A673 (cell line): ENCODE data around the gene MMD2. TPM values are rescaled to one million over a fixed set of nuclear protein-coding genes. Genes with fewer than 3 reads are reported as not detected.

ENCODE experiments used
- BruUV-seq: library from RNA; stranded (reverse); fragments of 400-500 nt; replicated peaks from 2 replicates; lab custom pipeline; 2021; lab: Mats Ljungman, UMichigan
- CTCF ChIA-PET: fragments of 300-600 bp; sonication (Branson Sonifier 250); formaldehyde crosslinking; loops from one replicate; lab custom pipeline; 2022; ENCODE audit warnings: antibody characterized with exemption; lab: Charles Lee
- POLR2A ChIA-PET: fragments of 300-600 bp; sonication (Branson Sonifier 250); formaldehyde crosslinking; loops from one replicate; lab custom pipeline; 2022; ENCODE audit warnings: antibody characterized with exemption; ENCODE audit not compliant: low non-redundant PET; lab: Charles Lee
- DNase-seq: peaks from one replicate; pipeline ENCODE4 v3.0.0-alpha.2; 2015; ENCODE audit warnings: low spot score
- H3K27ac ChIP-seq: fragments of 200-600 bp; sonication (generic); 2 replicates; pipeline ENCODE4 v1.5.1; 2016; ENCODE audit warnings: mixed run types, low read depth, mild to moderate bottlenecking, mixed read lengths, antibody characterized with exemption, low read length; ENCODE audit not compliant: poor library complexity, severe bottlenecking
- H3K27me3 ChIP-seq: fragments of 200-600 bp; sonication (generic); replicated peaks from 2 replicates; pipeline ENCODE4 v1.6.1; 2017; ENCODE audit warnings: mixed run types, low read depth, mild to moderate bottlenecking, mixed read lengths, antibody characterized with exemption, low read length; ENCODE audit not compliant: insufficient read depth, poor library complexity
- H3K36me3 ChIP-seq: fragments of 200-600 bp; sonication (generic); 2 replicates; pipeline ENCODE4 v1.6.1; 2016; ENCODE audit warnings: mixed run types, mild to moderate bottlenecking, mixed read lengths, antibody characterized with exemption, low read length; ENCODE audit not compliant: insufficient read depth, poor library complexity, severe bottlenecking
- H3K4me1 ChIP-seq: fragments of 200-600 bp; sonication (generic); 2 replicates; pipeline ENCODE4 v1.6.1; 2017; ENCODE audit warnings: mixed run types, mild to moderate bottlenecking, mixed read lengths, antibody characterized with exemption, low read length; ENCODE audit not compliant: insufficient read depth, poor library complexity, severe bottlenecking
- H3K4me3 ChIP-seq: fragments of 200-600 bp; sonication (generic); 2 replicates; pipeline ENCODE4 v1.5.1; 2016; ENCODE audit warnings: low read depth, mixed run types, mild to moderate bottlenecking, mixed read lengths, low read length; ENCODE audit not compliant: poor library complexity, severe bottlenecking
- H3K9me3 ChIP-seq: fragments of 200-600 bp; sonication (generic); 2 replicates; pipeline ENCODE4 v1.6.1; 2016; ENCODE audit warnings: mixed run types, low read depth, mild to moderate bottlenecking, mixed read lengths, antibody characterized with exemption, low read length; ENCODE audit not compliant: poor library complexity, severe bottlenecking
- EZH2 ChIP-seq: fragments of 200-600 bp; sonication (generic); IDR thresholded peaks from 2 replicates; pipeline ENCODE4 v1.6.1; 2017; ENCODE audit warnings: borderline replicate concordance, low read depth, mild to moderate bottlenecking, mixed read lengths, antibody characterized with exemption, low read length; ENCODE audit not compliant: poor library complexity, severe bottlenecking
- intact Hi-C: fragments of 100-400 bp; cut with micrococcal nuclease; formaldehyde crosslinking; loops from one replicate; pipeline ENCODE4 v1.10.0; 2022; ENCODE audit not compliant: unreplicated experiment
- total RNA-seq: library from RNA; stranded (reverse); gene quantifications from 2 replicates; pipeline ENCODE4 v1.2.3, GENCODE V29; 2021
- TF ChIP-seq, protein P1 (sequence below): fragments of 300-800, 200-600 bp; sonication (generic); conservative IDR thresholded peaks from 2 replicates; pipeline ENCODE4 v1.5.1; 2017; ENCODE audit warnings: low read depth, mild to moderate bottlenecking, antibody characterized with exemption, low read length, moderate library complexity, mixed read lengths

The MMD2 gene
- total RNA-seq, 1 experiment from 2014 or later, result not detected

DNA sequence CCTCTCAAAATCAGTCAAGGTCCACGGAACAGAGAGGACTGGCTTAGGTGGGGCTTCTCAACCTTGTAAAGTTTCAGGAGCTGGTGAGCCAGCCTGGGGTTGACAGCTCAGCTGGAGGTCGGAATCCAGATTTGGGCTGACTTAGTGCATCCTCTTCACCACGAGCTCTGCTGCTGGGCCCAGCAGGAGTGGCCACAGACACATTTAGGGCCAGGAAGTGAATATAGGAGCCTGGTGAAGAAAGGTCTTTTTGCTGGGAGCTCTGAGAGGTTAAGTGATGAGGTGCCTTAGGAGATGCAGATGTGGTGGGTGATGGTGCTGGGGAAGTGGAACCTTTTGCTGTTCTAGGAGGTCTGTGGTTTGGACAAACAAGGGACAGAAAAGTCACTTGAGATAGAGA lies 39.3 kb upstream of the MMD2 start:
- TF ChIP-seq EZH2, result no peak
- TF ChIP-seq, protein P1, sequence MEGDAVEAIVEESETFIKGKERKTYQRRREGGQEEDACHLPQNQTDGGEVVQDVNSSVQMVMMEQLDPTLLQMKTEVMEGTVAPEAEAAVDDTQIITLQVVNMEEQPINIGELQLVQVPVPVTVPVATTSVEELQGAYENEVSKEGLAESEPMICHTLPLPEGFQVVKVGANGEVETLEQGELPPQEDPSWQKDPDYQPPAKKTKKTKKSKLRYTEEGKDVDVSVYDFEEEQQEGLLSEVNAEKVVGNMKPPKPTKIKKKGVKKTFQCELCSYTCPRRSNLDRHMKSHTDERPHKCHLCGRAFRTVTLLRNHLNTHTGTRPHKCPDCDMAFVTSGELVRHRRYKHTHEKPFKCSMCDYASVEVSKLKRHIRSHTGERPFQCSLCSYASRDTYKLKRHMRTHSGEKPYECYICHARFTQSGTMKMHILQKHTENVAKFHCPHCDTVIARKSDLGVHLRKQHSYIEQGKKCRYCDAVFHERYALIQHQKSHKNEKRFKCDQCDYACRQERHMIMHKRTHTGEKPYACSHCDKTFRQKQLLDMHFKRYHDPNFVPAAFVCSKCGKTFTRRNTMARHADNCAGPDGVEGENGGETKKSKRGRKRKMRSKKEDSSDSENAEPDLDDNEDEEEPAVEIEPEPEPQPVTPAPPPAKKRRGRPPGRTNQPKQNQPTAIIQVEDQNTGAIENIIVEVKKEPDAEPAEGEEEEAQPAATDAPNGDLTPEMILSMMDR, result no peak
- Histone ChIP-seq H3K36me3 (peaks cover 34% of the 10 kb centered on the region), H3K27me3 (no peaks in the 10 kb centered on the region), H3K4me3 (no peak overlapping the region), H3K27ac (no peak overlapping the region), H3K9me3 (no peaks in the 10 kb centered on the region), H3K4me1 (no peaks in the 10 kb centered on the region)
- DNase-seq, result no peak
- POLR2A ChIA-PET, result no interaction called here
- BruUV-seq, result no TSS peak
- intact Hi-C loops, result no loop called here
- CTCF ChIA-PET, result no interaction called here

DNA sequence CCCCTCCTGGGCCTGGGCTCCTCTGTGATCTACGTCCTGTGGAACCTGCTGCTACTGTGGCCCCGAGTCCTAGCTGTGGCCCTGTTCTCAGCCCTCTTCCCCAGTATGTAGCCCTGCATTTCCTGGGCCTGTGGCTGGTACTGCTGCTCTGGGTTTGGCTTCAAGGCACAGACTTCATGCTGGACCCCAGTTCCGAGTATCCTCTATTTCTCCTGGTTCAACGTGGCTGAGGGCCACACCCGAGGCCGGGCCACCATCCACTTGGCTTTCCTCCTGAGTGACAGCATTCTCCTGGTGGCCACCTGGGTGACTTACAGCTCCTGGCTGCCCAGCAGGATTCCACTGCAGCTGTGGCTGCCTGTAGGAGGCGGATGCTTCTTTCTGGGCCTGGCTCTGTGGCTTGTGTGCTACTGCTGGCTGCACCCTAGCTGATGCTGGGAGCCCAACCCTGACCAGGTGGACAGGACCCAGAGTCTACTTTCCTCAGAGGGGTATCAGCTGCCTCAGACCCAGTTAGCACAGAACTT lies 37.8 kb upstream of the MMD2 start:
- TF ChIP-seq EZH2, result no peak
- TF ChIP-seq, protein P1, result no peak
- intact Hi-C loops, result no loop called here
- H3K27ac ChIP-seq, result no peak overlapping the region
- ChIA-PET CTCF (no interaction called here), POLR2A (no interaction called here)
- no peak overlapping the region for H3K4me3 ChIP-seq
- H3K36me3 ChIP-seq, result peaks cover 48% of the 10 kb centered on the region
- no peaks in the 10 kb centered on the region for H3K9me3 ChIP-seq
- no peaks in the 10 kb centered on the region for H3K4me1 ChIP-seq
- BruUV-seq, result no TSS peak
- no peaks in the 10 kb centered on the region for H3K27me3 ChIP-seq
- DNase-seq, result no peak

DNA sequence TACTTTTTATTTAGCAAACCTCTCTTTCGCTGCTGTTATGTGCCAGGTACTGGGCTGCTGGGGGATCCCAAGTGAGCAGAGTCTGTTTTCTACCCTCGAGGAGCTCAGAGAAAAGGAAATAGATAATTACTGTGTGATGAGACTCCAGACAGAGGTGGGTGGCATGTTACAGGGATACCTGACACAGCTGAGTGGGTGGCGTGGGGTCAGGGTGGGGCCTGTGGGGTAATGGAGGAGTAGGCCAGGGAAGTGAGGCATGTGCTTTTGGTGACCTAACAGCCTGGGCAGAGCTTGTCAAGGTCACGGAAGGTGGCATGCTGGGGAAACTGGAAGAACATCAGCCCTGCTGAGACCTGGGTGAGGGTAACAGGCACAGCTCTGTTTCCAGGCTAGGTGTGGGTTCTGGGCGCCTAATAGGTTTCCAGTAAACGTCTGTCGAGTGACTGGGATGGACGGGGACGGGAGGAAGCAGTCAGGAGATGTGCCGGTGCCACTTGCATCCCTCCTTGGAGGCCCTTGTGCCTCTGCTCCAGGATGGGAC lies 36.5 kb upstream of the MMD2 start:
- Histone ChIP-seq H3K4me1 (no peaks in the 10 kb centered on the region), H3K36me3 (peaks cover 52% of the 10 kb centered on the region), H3K27me3 (no peaks in the 10 kb centered on the region), H3K27ac (no peak overlapping the region), H3K4me3 (no peak overlapping the region), H3K9me3 (no peaks in the 10 kb centered on the region)
- intact Hi-C loops, result no loop called here
- DNase-seq, result no peak
- BruUV-seq, result no TSS peak
- ChIA-PET CTCF (no interaction called here), POLR2A (no interaction called here)
- TF ChIP-seq, protein P1, result no peak
- TF ChIP-seq EZH2, result no peak
